ENCODE data around the gene KCNJ9. TPM values are rescaled to one million over a fixed set of nuclear protein-coding genes. Genes with fewer than 3 reads are reported as not detected.

KCNJ9 gene
- total RNA-seq, 6 experiments from 2014 or later, result not detected

GRCh38 chr1:160133990-160134770, 52.8 kb downstream of the KCNJ9 start:
- Mint-ChIP-seq H3K27me3 (ENCODE audit: insufficient read depth) (peaks cover 57% of the 10 kb centered on the region), H3K36me3 (ENCODE audit: low read depth) (no peaks in the 10 kb centered on the region), H3K4me1 (ENCODE audit: low read depth) (peaks cover 3% of the 10 kb centered on the region), H3K27ac (no peak overlapping the region), H3K4me3 (no peak overlapping the region), H3K9me3 (no peaks in the 10 kb centered on the region)
- TF ChIP-seq, protein P1, sequence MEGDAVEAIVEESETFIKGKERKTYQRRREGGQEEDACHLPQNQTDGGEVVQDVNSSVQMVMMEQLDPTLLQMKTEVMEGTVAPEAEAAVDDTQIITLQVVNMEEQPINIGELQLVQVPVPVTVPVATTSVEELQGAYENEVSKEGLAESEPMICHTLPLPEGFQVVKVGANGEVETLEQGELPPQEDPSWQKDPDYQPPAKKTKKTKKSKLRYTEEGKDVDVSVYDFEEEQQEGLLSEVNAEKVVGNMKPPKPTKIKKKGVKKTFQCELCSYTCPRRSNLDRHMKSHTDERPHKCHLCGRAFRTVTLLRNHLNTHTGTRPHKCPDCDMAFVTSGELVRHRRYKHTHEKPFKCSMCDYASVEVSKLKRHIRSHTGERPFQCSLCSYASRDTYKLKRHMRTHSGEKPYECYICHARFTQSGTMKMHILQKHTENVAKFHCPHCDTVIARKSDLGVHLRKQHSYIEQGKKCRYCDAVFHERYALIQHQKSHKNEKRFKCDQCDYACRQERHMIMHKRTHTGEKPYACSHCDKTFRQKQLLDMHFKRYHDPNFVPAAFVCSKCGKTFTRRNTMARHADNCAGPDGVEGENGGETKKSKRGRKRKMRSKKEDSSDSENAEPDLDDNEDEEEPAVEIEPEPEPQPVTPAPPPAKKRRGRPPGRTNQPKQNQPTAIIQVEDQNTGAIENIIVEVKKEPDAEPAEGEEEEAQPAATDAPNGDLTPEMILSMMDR (IDR thresholded peaks at IDR 0.05), result no peak
- DNase-seq, result no peak

- H3K4me3 Mint-ChIP-seq, result no peak overlapping the region
- H3K9me3 Mint-ChIP-seq, result no peaks in the 10 kb centered on the region
- H3K4me1 Mint-ChIP-seq (ENCODE audit: low read depth), result no peaks in the 10 kb centered on the region
- H3K27ac Mint-ChIP-seq, result no peak overlapping the region
- TF ChIP-seq, protein P1 (IDR thresholded peaks at IDR 0.05), result no peak
- H3K27me3 Mint-ChIP-seq (ENCODE audit: insufficient read depth), result peaks cover 58% of the 10 kb centered on the region
- H3K36me3 Mint-ChIP-seq (ENCODE audit: low read depth), result no peaks in the 10 kb centered on the region
- no peak for DNase-seq
Observed at GRCh38 chr1:160134791-160135572, 53.6 kb downstream of the KCNJ9 start.

DNA sequence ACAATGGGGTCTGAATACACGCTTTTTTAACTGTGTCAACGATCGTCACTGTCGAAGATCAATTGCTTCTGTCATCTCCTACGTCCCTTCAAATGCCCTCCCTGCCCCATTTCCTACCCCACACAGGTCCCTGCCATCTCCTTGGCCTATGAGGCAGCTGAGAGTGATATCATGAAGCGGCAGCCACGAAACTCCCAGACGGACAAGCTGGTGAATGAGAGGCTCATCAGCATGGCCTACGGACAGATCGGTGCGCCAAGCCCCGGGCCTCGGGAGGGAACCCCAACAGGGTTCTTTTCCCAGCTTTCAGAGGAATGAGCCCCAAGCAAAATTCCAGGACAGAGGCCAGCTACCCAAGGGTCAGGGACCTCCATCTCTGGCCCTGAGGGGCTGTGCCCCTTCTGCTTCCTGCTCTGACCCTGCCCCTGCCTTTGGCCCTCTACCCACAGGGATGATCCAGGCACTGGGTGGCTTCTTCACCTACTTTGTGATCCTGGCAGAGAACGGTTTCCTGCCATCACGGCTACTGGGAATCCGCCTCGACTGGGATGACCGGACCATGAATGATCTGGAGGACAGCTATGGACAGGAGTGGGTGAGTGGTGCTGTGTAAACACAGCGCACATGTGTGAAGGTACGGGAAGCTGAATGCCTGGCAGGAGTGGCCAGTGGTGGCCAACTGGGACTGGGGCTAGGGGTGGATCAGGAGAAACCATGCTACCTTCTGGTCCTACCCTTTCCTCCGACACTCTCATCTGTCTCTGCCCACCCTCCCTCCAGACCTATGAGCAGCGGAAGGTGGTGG, 55.0 kb downstream of the KCNJ9 start:
- no peak overlapping the region for H3K4me3 Mint-ChIP-seq
- H3K27me3 Mint-ChIP-seq (ENCODE audit: insufficient read depth), result peaks cover 62% of the 10 kb centered on the region
- no peaks in the 10 kb centered on the region for H3K36me3 Mint-ChIP-seq (ENCODE audit: low read depth)
- H3K27ac Mint-ChIP-seq, result no peak overlapping the region
- no peaks in the 10 kb centered on the region for H3K9me3 Mint-ChIP-seq
- TF ChIP-seq, protein P1 (IDR thresholded peaks at IDR 0.05), result no peak
- H3K4me1 Mint-ChIP-seq (ENCODE audit: low read depth), result no peaks in the 10 kb centered on the region
- DNase-seq, result no peak

- Mint-ChIP-seq H3K27me3 (ENCODE audit: insufficient read depth) (peaks cover 62% of the 10 kb centered on the region), H3K27ac (no peak overlapping the region), H3K36me3 (ENCODE audit: low read depth) (no peaks in the 10 kb centered on the region), H3K9me3 (no peaks in the 10 kb centered on the region), H3K4me1 (ENCODE audit: low read depth) (no peaks in the 10 kb centered on the region), H3K4me3 (no peak overlapping the region)
- no peak for DNase-seq
- TF ChIP-seq, protein P1 (IDR thresholded peaks at IDR 0.05), result no peak
Observed at GRCh38 chr1:160136926-160137200, 55.5 kb downstream of the KCNJ9 start.

GRCh38 chr1:160137216-160137862, 56.0 kb downstream of the KCNJ9 start:
- TF ChIP-seq, protein P1 (IDR thresholded peaks at IDR 0.05), result no peak
- DNase-seq, result no peak
- H3K9me3 Mint-ChIP-seq, result no peaks in the 10 kb centered on the region
- H3K36me3 Mint-ChIP-seq (ENCODE audit: low read depth), result no peaks in the 10 kb centered on the region
- no peak overlapping the region for H3K27ac Mint-ChIP-seq
- H3K27me3 Mint-ChIP-seq (ENCODE audit: insufficient read depth), result peaks cover 61% of the 10 kb centered on the region
- H3K4me3 Mint-ChIP-seq, result no peak overlapping the region
- no peaks in the 10 kb centered on the region for H3K4me1 Mint-ChIP-seq (ENCODE audit: low read depth)
